ENCODE measurements around the gene ATP11A.

Gene ATP11A

GRCh38 chr13:112759827-112760226 lies 70.0 kb downstream of the ATP11A start:
- no peaks in the 10 kb centered on the region for H3K4me1 ChIP-seq (ENCODE audit: insufficient read depth, insufficient read length)
- H3K4me3 ChIP-seq (ENCODE audit: insufficient read length, low read depth), result no peak overlapping the region
- H3K9ac ChIP-seq (ENCODE audit: insufficient read length, low read depth), result no peak overlapping the region
- TF ChIP-seq YY1 (IDR thresholded peaks at IDR 0.05; ENCODE audit: insufficient read depth, insufficient read length) (no peak), SUZ12 (IDR thresholded peaks at IDR 0.05; ENCODE audit: extremely low read depth, insufficient read depth, insufficient read length) (no peak), ZNF274 (IDR thresholded peaks at IDR 0.05; ENCODE audit: low read depth, low read length) (no peak)
- H3K9me3 ChIP-seq (ENCODE audit: insufficient read depth, low read length), result no peaks in the 10 kb centered on the region
- no peaks in the 10 kb centered on the region for H3K36me3 ChIP-seq (ENCODE audit: insufficient read depth, insufficient read length, low read length)
- DNase-seq (ENCODE audit: low read depth, low spot score), result no peak
- H3K27me3 ChIP-seq (ENCODE audit: insufficient read depth, insufficient read length), result no peaks in the 10 kb centered on the region

DNA sequence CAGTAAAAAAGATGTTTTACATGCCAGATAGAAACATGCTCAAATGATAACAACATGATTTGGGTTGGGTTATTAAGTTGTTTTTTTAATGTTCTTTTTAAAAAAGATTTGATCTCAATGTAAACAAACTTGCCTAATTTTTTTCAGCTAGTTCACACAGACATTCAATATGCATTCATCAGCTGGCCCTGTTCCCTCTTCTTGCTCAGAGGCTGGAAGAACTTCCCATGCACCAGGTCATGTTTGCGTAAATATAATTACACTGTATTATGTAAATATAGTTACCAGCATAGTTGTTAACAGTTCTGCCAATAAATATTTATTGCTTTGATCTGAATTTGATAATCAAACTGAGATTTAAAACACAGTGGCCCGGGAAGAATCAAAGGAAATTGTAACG lies 70.6 kb downstream of the ATP11A start:
- TF ChIP-seq SUZ12 (IDR thresholded peaks at IDR 0.05; ENCODE audit: extremely low read depth, insufficient read depth, insufficient read length) (no peak), YY1 (IDR thresholded peaks at IDR 0.05; ENCODE audit: insufficient read depth, insufficient read length) (no peak), ZNF274 (IDR thresholded peaks at IDR 0.05; ENCODE audit: low read depth, low read length) (no peak)
- Histone ChIP-seq H3K36me3 (ENCODE audit: insufficient read depth, insufficient read length, low read length) (no peaks in the 10 kb centered on the region), H3K4me3 (ENCODE audit: insufficient read length, low read depth) (no peak overlapping the region), H3K9ac (ENCODE audit: insufficient read length, low read depth) (no peak overlapping the region), H3K4me1 (ENCODE audit: insufficient read depth, insufficient read length) (no peaks in the 10 kb centered on the region), H3K27me3 (ENCODE audit: insufficient read depth, insufficient read length) (no peaks in the 10 kb centered on the region), H3K9me3 (ENCODE audit: insufficient read depth, low read length) (no peaks in the 10 kb centered on the region)
- DNase-seq (ENCODE audit: low read depth, low spot score), result no peak

GRCh38 chr13:112760931-112761330 lies 71.1 kb downstream of the ATP11A start:
- no peak for TF ChIP-seq YY1 (IDR thresholded peaks at IDR 0.05; ENCODE audit: insufficient read depth, insufficient read length)
- no peak for TF ChIP-seq SUZ12 (IDR thresholded peaks at IDR 0.05; ENCODE audit: extremely low read depth, insufficient read depth, insufficient read length)
- no peak for TF ChIP-seq ZNF274 (IDR thresholded peaks at IDR 0.05; ENCODE audit: low read depth, low read length)
- no peaks in the 10 kb centered on the region for H3K9me3 ChIP-seq (ENCODE audit: insufficient read depth, low read length)
- no peaks in the 10 kb centered on the region for H3K36me3 ChIP-seq (ENCODE audit: insufficient read depth, insufficient read length, low read length)
- DNase-seq (ENCODE audit: low read depth, low spot score), result no peak
- no peaks in the 10 kb centered on the region for H3K4me1 ChIP-seq (ENCODE audit: insufficient read depth, insufficient read length)
- no peak overlapping the region for H3K9ac ChIP-seq (ENCODE audit: insufficient read length, low read depth)
- H3K4me3 ChIP-seq (ENCODE audit: insufficient read length, low read depth), result no peak overlapping the region
- H3K27me3 ChIP-seq (ENCODE audit: insufficient read depth, insufficient read length), result no peaks in the 10 kb centered on the region

GRCh38 chr13:112761701-112762689 lies 72.2 kb downstream of the ATP11A start:
- no peak for DNase-seq (ENCODE audit: low read depth, low spot score)
- no peak overlapping the region for H3K4me3 ChIP-seq (ENCODE audit: insufficient read length, low read depth)
- no peaks in the 10 kb centered on the region for H3K36me3 ChIP-seq (ENCODE audit: insufficient read depth, insufficient read length, low read length)
- H3K9me3 ChIP-seq (ENCODE audit: insufficient read depth, low read length), result no peaks in the 10 kb centered on the region
- no peaks in the 10 kb centered on the region for H3K27me3 ChIP-seq (ENCODE audit: insufficient read depth, insufficient read length)
- no peak for TF ChIP-seq SUZ12 (IDR thresholded peaks at IDR 0.05; ENCODE audit: extremely low read depth, insufficient read depth, insufficient read length)
- TF ChIP-seq ZNF274 (IDR thresholded peaks at IDR 0.05; ENCODE audit: low read depth, low read length), result no peak
- TF ChIP-seq YY1 (IDR thresholded peaks at IDR 0.05; ENCODE audit: insufficient read depth, insufficient read length), result no peak
- no peak overlapping the region for H3K9ac ChIP-seq (ENCODE audit: insufficient read length, low read depth)
- no peaks in the 10 kb centered on the region for H3K4me1 ChIP-seq (ENCODE audit: insufficient read depth, insufficient read length)

DNA sequence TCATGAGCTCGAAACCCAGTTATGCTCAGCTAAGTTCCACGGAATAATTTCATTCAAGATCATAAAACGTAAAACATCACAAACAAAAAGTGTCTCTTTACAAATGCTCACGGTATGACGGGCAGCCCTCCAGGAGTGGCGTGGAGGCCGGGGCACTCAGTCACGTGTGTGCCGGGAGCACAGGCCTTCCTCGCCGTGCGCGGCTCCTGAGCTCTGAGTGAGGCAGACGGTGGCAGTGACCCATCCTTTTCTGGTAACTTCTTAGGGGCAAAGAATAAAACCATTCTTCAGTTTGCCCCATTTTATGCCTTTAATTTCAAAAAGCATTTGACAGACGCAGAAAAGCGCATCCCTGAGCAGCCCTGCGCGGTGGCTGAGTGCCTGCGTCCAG lies 72.8 kb downstream of the ATP11A start:
- H3K36me3 ChIP-seq (ENCODE audit: insufficient read depth, insufficient read length, low read length), result no peaks in the 10 kb centered on the region
- no peaks in the 10 kb centered on the region for H3K4me1 ChIP-seq (ENCODE audit: insufficient read depth, insufficient read length)
- no peaks in the 10 kb centered on the region for H3K9me3 ChIP-seq (ENCODE audit: insufficient read depth, low read length)
- no peaks in the 10 kb centered on the region for H3K27me3 ChIP-seq (ENCODE audit: insufficient read depth, insufficient read length)
- no peak overlapping the region for H3K4me3 ChIP-seq (ENCODE audit: insufficient read length, low read depth)
- TF ChIP-seq YY1 (IDR thresholded peaks at IDR 0.05; ENCODE audit: insufficient read depth, insufficient read length), result no peak
- no peak for TF ChIP-seq SUZ12 (IDR thresholded peaks at IDR 0.05; ENCODE audit: extremely low read depth, insufficient read depth, insufficient read length)
- no peak for TF ChIP-seq ZNF274 (IDR thresholded peaks at IDR 0.05; ENCODE audit: low read depth, low read length)
- DNase-seq (ENCODE audit: low read depth, low spot score), result no peak
- H3K9ac ChIP-seq (ENCODE audit: insufficient read length, low read depth), result no peak overlapping the region

GRCh38 chr13:112764028-112764427 lies 74.2 kb downstream of the ATP11A start:
- Histone ChIP-seq H3K4me3 (ENCODE audit: insufficient read length, low read depth) (no peak overlapping the region), H3K36me3 (ENCODE audit: insufficient read depth, insufficient read length, low read length) (no peaks in the 10 kb centered on the region), H3K4me1 (ENCODE audit: insufficient read depth, insufficient read length) (peaks cover 2% of the 10 kb centered on the region), H3K27me3 (ENCODE audit: insufficient read depth, insufficient read length) (no peaks in the 10 kb centered on the region), H3K9ac (ENCODE audit: insufficient read length, low read depth) (no peak overlapping the region), H3K9me3 (ENCODE audit: insufficient read depth, low read length) (no peaks in the 10 kb centered on the region)
- no peak for DNase-seq (ENCODE audit: low read depth, low spot score)
- TF ChIP-seq ZNF274 (IDR thresholded peaks at IDR 0.05; ENCODE audit: low read depth, low read length), result no peak
- no peak for TF ChIP-seq YY1 (IDR thresholded peaks at IDR 0.05; ENCODE audit: insufficient read depth, insufficient read length)
- no peak for TF ChIP-seq SUZ12 (IDR thresholded peaks at IDR 0.05; ENCODE audit: extremely low read depth, insufficient read depth, insufficient read length)

DNA sequence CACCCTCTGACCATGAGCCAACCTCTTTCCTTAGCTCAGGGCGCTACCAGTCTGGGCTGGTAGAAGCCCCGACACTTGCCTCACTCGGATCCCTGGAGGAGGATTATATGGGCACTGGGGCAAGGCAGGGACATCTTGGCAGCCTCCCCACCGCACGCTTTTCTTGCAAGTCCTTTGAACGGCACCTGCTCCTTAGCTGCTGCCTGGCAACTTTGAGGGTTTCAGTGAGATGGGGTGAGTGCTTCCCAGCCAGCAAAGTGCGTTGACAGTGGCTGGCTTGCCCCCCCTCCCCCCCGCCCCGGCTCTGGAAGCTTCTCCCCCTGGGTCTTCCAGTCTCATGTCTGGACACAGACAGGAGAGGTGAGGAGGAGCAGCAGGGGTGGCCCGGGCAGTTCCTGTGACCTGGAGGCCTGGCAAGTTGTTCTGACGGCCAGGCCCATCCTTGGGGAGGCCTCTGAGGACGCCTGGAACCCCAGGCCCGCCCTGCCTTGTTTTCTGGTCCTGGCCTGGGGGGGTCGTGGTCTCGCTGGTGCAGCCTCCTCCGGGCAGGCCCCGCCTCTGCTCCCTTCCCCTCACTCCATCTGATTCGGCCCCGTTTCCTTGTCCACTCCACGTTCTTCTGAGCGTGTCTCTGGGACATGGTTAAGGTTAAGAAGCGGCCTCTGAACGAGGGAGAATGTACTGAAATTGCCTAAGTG lies 75.2 kb downstream of the ATP11A start:
- no peaks in the 10 kb centered on the region for H3K9me3 ChIP-seq (ENCODE audit: insufficient read depth, low read length)
- H3K9ac ChIP-seq (ENCODE audit: insufficient read length, low read depth), result no peak overlapping the region
- no peak overlapping the region for H3K4me3 ChIP-seq (ENCODE audit: insufficient read length, low read depth)
- DNase-seq (ENCODE audit: low read depth, low spot score), result no peak
- H3K36me3 ChIP-seq (ENCODE audit: insufficient read depth, insufficient read length, low read length), result no peaks in the 10 kb centered on the region
- no peaks in the 10 kb centered on the region for H3K27me3 ChIP-seq (ENCODE audit: insufficient read depth, insufficient read length)
- no peak for TF ChIP-seq ZNF274 (IDR thresholded peaks at IDR 0.05; ENCODE audit: low read depth, low read length)
- TF ChIP-seq SUZ12 (IDR thresholded peaks at IDR 0.05; ENCODE audit: extremely low read depth, insufficient read depth, insufficient read length), result no peak
- no peak for TF ChIP-seq YY1 (IDR thresholded peaks at IDR 0.05; ENCODE audit: insufficient read depth, insufficient read length)
- peaks cover 2% of the 10 kb centered on the region for H3K4me1 ChIP-seq (ENCODE audit: insufficient read depth, insufficient read length)

Data from NT2/D1 (cell line).